ENCODE measurements around the gene TMEM59. TPM values are rescaled to one million over a fixed set of nuclear protein-coding genes. Genes with fewer than 3 reads are reported as not detected.

The TMEM59 gene
- total RNA-seq, 2 experiments from 2014 or later: 74.5 to 94.5 TPM

DNA sequence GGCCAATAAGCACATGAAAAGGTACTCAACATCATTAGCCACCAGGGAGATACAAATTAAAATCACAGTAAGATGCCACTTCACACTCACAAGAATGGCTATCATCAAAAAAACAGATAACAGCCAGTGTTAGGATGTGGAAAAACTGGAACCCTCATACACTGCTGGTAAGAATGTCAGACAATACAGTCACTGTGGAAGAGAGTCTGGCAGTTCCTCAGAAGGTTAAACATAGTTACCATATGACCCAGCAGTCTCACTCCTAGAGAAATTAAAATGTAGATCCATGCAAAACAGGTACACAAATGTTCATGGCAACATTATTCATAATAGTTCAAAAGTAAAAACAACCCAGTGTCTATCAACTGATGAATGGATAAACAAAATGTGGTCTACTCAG is 68.3 kb downstream of the TMEM59 start:
- Histone ChIP-seq H3K9me2 (ENCODE audit: insufficient read depth, low read length) (no peaks in the 10 kb centered on the region), H3K27ac (ENCODE audit: low read depth, low read length, poor library complexity, severe bottlenecking) (no peak overlapping the region), H4K20me1 (ENCODE audit: insufficient read depth, low read length) (no peaks in the 10 kb centered on the region), H3K79me2 (ENCODE audit: insufficient read depth, low read depth, low read length) (no peaks in the 10 kb centered on the region), H3K4me1 (ENCODE audit: insufficient read depth, low read length, poor library complexity, severe bottlenecking) (no peaks in the 10 kb centered on the region), H3K4me2 (ENCODE audit: low read length) (no peak overlapping the region), H3K9me3 (ENCODE audit: low read length) (no peaks in the 10 kb centered on the region), H3K4me3 (ENCODE audit: low read depth, low read length, poor library complexity, severe bottlenecking) (no peak overlapping the region), H3K36me3 (ENCODE audit: insufficient read depth, low read length) (no peaks in the 10 kb centered on the region), H2AFZ (ENCODE audit: low read length) (no peak overlapping the region)
- DNase-seq (ENCODE audit: low spot score): no peak
- no peak for TF ChIP-seq EZH2phosphoT487 (IDR thresholded peaks at IDR 0.05; ENCODE audit: borderline replicate concordance, low read depth, low read length)
- TF ChIP-seq, protein P1, sequence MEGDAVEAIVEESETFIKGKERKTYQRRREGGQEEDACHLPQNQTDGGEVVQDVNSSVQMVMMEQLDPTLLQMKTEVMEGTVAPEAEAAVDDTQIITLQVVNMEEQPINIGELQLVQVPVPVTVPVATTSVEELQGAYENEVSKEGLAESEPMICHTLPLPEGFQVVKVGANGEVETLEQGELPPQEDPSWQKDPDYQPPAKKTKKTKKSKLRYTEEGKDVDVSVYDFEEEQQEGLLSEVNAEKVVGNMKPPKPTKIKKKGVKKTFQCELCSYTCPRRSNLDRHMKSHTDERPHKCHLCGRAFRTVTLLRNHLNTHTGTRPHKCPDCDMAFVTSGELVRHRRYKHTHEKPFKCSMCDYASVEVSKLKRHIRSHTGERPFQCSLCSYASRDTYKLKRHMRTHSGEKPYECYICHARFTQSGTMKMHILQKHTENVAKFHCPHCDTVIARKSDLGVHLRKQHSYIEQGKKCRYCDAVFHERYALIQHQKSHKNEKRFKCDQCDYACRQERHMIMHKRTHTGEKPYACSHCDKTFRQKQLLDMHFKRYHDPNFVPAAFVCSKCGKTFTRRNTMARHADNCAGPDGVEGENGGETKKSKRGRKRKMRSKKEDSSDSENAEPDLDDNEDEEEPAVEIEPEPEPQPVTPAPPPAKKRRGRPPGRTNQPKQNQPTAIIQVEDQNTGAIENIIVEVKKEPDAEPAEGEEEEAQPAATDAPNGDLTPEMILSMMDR (conservative IDR thresholded peaks at IDR 0.05; ENCODE audit: low read length): no peak
- intact Hi-C loops (cut with micrococcal nuclease; ENCODE audit: unreplicated experiment): no loop called here
- POLR2A ChIA-PET: no interaction called here
- CTCF ChIA-PET (ENCODE audit: unreplicated experiment): no interaction called here
- no TSS peak for BruUV-seq (replicated peaks)

DNA sequence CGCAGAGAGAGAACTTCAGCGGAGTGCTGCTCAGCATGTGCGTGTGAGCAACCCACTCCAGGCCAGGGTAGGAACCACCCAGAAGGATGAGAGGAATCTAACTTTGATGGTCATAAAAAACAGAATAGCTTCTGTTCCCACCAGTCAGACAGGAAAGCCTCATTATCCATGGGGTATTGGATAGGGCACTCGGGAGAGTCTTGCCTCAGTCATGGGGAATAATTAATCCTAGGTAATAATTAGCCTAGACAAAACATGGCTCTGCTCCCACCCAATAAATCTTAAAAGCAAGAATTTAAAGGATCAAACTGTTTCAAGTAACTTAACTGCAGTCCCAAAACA is 70.3 kb downstream of the TMEM59 start:
- TF ChIP-seq EZH2phosphoT487 (IDR thresholded peaks at IDR 0.05; ENCODE audit: borderline replicate concordance, low read depth, low read length): no peak
- TF ChIP-seq, protein P1 (conservative IDR thresholded peaks at IDR 0.05; ENCODE audit: low read length): no peak
- no peaks in the 10 kb centered on the region for H3K4me1 ChIP-seq (ENCODE audit: insufficient read depth, low read length, poor library complexity, severe bottlenecking)
- no peak overlapping the region for H3K4me2 ChIP-seq (ENCODE audit: low read length)
- no TSS peak for BruUV-seq (replicated peaks)
- H3K4me3 ChIP-seq (ENCODE audit: low read depth, low read length, poor library complexity, severe bottlenecking): no peak overlapping the region
- H3K79me2 ChIP-seq (ENCODE audit: insufficient read depth, low read depth, low read length): no peaks in the 10 kb centered on the region
- H3K9me2 ChIP-seq (ENCODE audit: insufficient read depth, low read length): no peaks in the 10 kb centered on the region
- DNase-seq (ENCODE audit: low spot score): no peak
- H4K20me1 ChIP-seq (ENCODE audit: insufficient read depth, low read length): no peaks in the 10 kb centered on the region
- ChIA-PET CTCF (ENCODE audit: unreplicated experiment) (no interaction called here), POLR2A (interaction anchor here (0.6 to 0.7 kb wide), 2 partner anchors 60 to 471 kb away, joined by 3 to 4 read pairs; no protein-coding TSS in a partner anchor)
- no peaks in the 10 kb centered on the region for H3K9me3 ChIP-seq (ENCODE audit: low read length)
- intact Hi-C loops (cut with micrococcal nuclease; ENCODE audit: unreplicated experiment): no loop called here
- H3K36me3 ChIP-seq (ENCODE audit: insufficient read depth, low read length): no peaks in the 10 kb centered on the region
- no peak overlapping the region for H3K27ac ChIP-seq (ENCODE audit: low read depth, low read length, poor library complexity, severe bottlenecking)
- H2AFZ ChIP-seq (ENCODE audit: low read length): no peak overlapping the region

DNA sequence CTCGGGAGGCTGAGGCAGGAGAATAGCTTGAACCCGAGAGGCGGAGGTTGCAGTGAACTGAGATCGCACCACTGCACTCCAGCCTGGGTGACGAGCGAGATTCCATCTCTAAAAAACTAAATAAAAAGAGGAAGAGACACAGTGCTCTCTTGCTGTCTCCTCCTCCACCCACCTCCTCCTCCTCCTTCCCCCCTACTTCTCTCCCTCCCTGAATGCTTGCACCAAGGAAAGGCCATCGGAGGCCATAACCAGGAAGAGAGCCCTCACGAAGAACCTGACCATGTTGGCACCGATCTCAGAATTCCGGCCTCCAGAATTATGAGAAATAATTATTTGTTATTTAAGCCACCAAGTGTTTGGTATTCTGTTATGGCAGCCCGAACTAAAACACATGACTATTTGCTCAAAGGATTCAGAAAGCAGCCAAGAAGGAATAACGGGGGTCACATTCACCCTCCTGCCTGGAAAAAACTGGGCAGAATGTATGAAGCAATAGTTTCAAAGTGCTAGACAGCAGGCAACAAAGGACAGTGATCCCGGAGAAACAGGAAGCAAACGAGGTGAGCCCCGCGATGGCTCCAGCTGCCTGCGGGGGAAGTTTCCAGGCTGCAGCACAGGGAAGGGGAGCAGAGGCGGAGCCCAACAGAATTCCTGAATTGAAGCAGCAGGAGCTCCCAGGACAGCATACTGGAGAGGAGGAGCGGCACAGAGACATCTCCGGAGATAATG is 70.8 kb downstream of the TMEM59 start:
- CTCF ChIA-PET (ENCODE audit: unreplicated experiment): no interaction called here

More for the DNA sequence above, 70.8 kb downstream of the TMEM59 start:
- H3K4me2 ChIP-seq (ENCODE audit: low read length): no peak overlapping the region
- BruUV-seq (replicated peaks): no TSS peak
- intact Hi-C loops (cut with micrococcal nuclease; ENCODE audit: unreplicated experiment): no loop called here
- H3K4me1 ChIP-seq (ENCODE audit: insufficient read depth, low read length, poor library complexity, severe bottlenecking): no peaks in the 10 kb centered on the region
- no peak for DNase-seq (ENCODE audit: low spot score)
- TF ChIP-seq, protein P1 (conservative IDR thresholded peaks at IDR 0.05; ENCODE audit: low read length): no peak
- TF ChIP-seq EZH2phosphoT487 (IDR thresholded peaks at IDR 0.05; ENCODE audit: borderline replicate concordance, low read depth, low read length): no peak
- H3K36me3 ChIP-seq (ENCODE audit: insufficient read depth, low read length): no peaks in the 10 kb centered on the region
- H4K20me1 ChIP-seq (ENCODE audit: insufficient read depth, low read length): no peaks in the 10 kb centered on the region
- H3K4me3 ChIP-seq (ENCODE audit: low read depth, low read length, poor library complexity, severe bottlenecking): no peak overlapping the region
- H3K27ac ChIP-seq (ENCODE audit: low read depth, low read length, poor library complexity, severe bottlenecking): no peak overlapping the region
- H3K9me3 ChIP-seq (ENCODE audit: low read length): no peaks in the 10 kb centered on the region
- H3K9me2 ChIP-seq (ENCODE audit: insufficient read depth, low read length): no peaks in the 10 kb centered on the region
- POLR2A ChIA-PET: interaction anchor here (0.6 kb wide), 1 partner anchor 471 kb away, joined by 4 read pairs; no protein-coding TSS in a partner anchor
- H3K79me2 ChIP-seq (ENCODE audit: insufficient read depth, low read depth, low read length): no peaks in the 10 kb centered on the region
- H2AFZ ChIP-seq (ENCODE audit: low read length): no peak overlapping the region
